ENCODE measurements around the gene NTM. TPM values are rescaled to one million over a fixed set of nuclear protein-coding genes. Genes with fewer than 3 reads are reported as not detected.

The NTM gene
- total and polyA plus RNA-seq, 2 of the 8 experiments (the other 6 are each of a cell fraction or from before 2014, with no cell fraction given) = 13.4 to 20.0 TPM

GRCh38 chr11:131568318-131568717, 197.9 kb downstream of the NTM start (continued):
- TF ChIP-seq KDM1A (IDR thresholded peaks at IDR 0.05; ENCODE audit: borderline replicate concordance, low read length) (no peak), TAF7 (optimal IDR thresholded peaks at IDR 0.05; ENCODE audit: borderline replicate concordance, low read depth, low read length) (no peak), CBX5 (IDR thresholded peaks at IDR 0.05; ENCODE audit: low read depth, low read length) (no peak)
